GM12878 (cell line): ENCODE results near the gene LRCH3. TPM values are rescaled to one million over a fixed set of nuclear protein-coding genes. Genes with fewer than 3 reads are reported as not detected.
A peak's percentile ranks its signal among the peaks of the same experiment; 100 is the strongest.

Experiments used
- ATAC-seq: fragments of 200-7000 bp; cut with Tn5 transposase; 3 replicates; pipeline ENCODE4 v1.9.1; 2020; ENCODE audit warnings: mild to moderate bottlenecking, moderate library complexity
- BruUV-seq: library from RNA; stranded (reverse); fragments of 400-500 nt; replicated peaks from 2 replicates; lab custom pipeline; 2021; lab: Mats Ljungman, UMichigan
- CTCF ChIA-PET: fragments of 300-600 bp; sonication (Branson Sonifier 250); formaldehyde crosslinking; extraction: SDS; loops from one replicate; lab custom pipeline; 2021; ENCODE audit warnings: inconsistent platforms; lab: Yijun Ruan, JAX
- POLR2A ChIA-PET: fragments of 350-600 bp; formaldehyde crosslinking; extraction: SDS; loops from one replicate; lab custom pipeline; 2021; ENCODE audit warnings: inconsistent platforms; lab: Charles Lee
- RAD21 ChIA-PET: fragments of 300-600 bp; sonication (Branson Sonifier 250); formaldehyde crosslinking; loops from one replicate; lab custom pipeline; 2023; ENCODE audit warnings: antibody characterized with exemption; ENCODE audit not compliant: unreplicated experiment; lab: Charles Lee
- SMC1A ChIA-PET: fragments of 300-600 bp; sonication (Branson Sonifier 250); formaldehyde crosslinking; loops from one replicate; lab custom pipeline; 2023; ENCODE audit not compliant: unreplicated experiment, uncharacterized antibody; lab: Charles Lee
- DNase-seq: peaks from one replicate; pipeline ENCODE4 v3.0.0-alpha.2; 2011; ENCODE audit warnings: low read depth, low spot score
- FAIRE-seq: peaks from 3 replicates; lab custom pipeline; 2011; peaks lifted over from hg19 to GRCh38; lab: Jason Lieb, UNC
- H2AFZ ChIP-seq: 2 replicates; pipeline ENCODE4 v1.6.0; 2011; ENCODE audit warnings: low read depth, low read length, control low read depth; ENCODE audit not compliant: control insufficient read depth
- H3K27ac ChIP-seq: 2 replicates; pipeline ENCODE4 v1.5.1; 2011; ENCODE audit warnings: control low read depth; ENCODE audit not compliant: control insufficient read depth, insufficient read depth
- H3K27me3 ChIP-seq, 2 experiments: replicated peaks in 1 of 2; 2 replicates each; pipeline versions ENCODE4 v1.6.0 to v1.6.1; 2011; ENCODE audit warnings: low read length in 1 of 2; ENCODE audit not compliant: control insufficient read depth in 2 of 2, insufficient read depth in 2 of 2
- H3K36me3 ChIP-seq, 2 experiments: 2 replicates each; pipeline ENCODE4 v1.5.1; 2011; ENCODE audit warnings: low read length in 1 of 2; ENCODE audit not compliant: control insufficient read depth in 2 of 2, insufficient read depth in 2 of 2
- H3K4me1 ChIP-seq: 2 replicates; pipeline ENCODE4 v1.6.1; 2011; ENCODE audit warnings: mild to moderate bottlenecking, low read length, moderate library complexity, mixed read lengths; ENCODE audit not compliant: control insufficient read depth, insufficient read depth
- H3K4me2 ChIP-seq: 2 replicates; pipeline ENCODE4 v1.6.0; 2011; ENCODE audit warnings: control low read depth; ENCODE audit not compliant: control insufficient read depth, insufficient read depth
- H3K4me3 ChIP-seq: fragments of 200-600 bp; sonication (generic); 2 replicates; pipeline ENCODE4 v1.5.1; 2016
- H3K79me2 ChIP-seq: 2 replicates; pipeline ENCODE4 v1.6.0; 2011; ENCODE audit warnings: low read length; ENCODE audit not compliant: control insufficient read depth, insufficient read depth
- H3K9ac ChIP-seq: 2 replicates; pipeline ENCODE4 v1.8.0; 2011; ENCODE audit warnings: low read length, control low read depth, mixed read lengths; ENCODE audit not compliant: control insufficient read depth, insufficient read depth
- H3K9me3 ChIP-seq: replicated peaks from 3 replicates; pipeline ENCODE4 v1.5.1; 2011; ENCODE audit warnings: mild to moderate bottlenecking, low read length; ENCODE audit not compliant: control insufficient read depth, insufficient read depth
- H4K20me1 ChIP-seq: 2 replicates; pipeline ENCODE4 v1.6.0; 2011; ENCODE audit not compliant: control insufficient read depth, insufficient read depth
- KDM1A ChIP-seq: fragments of 200-600 bp; sonication (generic); IDR thresholded peaks from 2 replicates; pipeline ENCODE4 v1.6.1; 2016; ENCODE audit warnings: borderline replicate concordance
- WGBS: methylation state at CpG from one replicate; pipeline ENCODE4 v1.1.6; 2016; ENCODE audit warnings: low lambda C conversion rate; ENCODE audit not compliant: insufficient replicate concordance, insufficient coverage; ENCODE audit errors: missing lambda C conversion rate; 5-methylcytosine and 5-hydroxymethylcytosine counted together
- in situ Hi-C: fragments of 300-500 bp; cut with MboI; formaldehyde crosslinking; loops from 9 replicates; pipeline ENCODE4 v1.14.3; 2018; ENCODE audit warnings: mixed read lengths
- intact Hi-C: fragments of 100-400 bp; cut with micrococcal nuclease; formaldehyde crosslinking; loops from one replicate; pipeline ENCODE4 v1.14.2; 2022; ENCODE audit not compliant: unreplicated experiment
- polyA plus RNA-seq, 11 experiments: library from polyadenylated mRNA; depleted of rRNA in 4 of 11; unstranded in 6 of 11; stranded (reverse) in 5 of 11; fragments of >200 nt; fragmentation: Nextera tagmentation in 4 of 11; fragmentation: Illumina TruSeq in 1 of 11; extraction: Ambion mirVana in 4 of 11; extraction: Trizol in 1 of 11; gene quantifications; 1 replicate in 1 of 11; 2 replicates in 10 of 11; pipeline versions ENCODE4 v1.2.1 to v1.2.3, GENCODE V29; 2011 to 2016; ENCODE audit warnings: inconsistent platforms in 2 of 11, missing spikeins in 2 of 11, low read depth in 1 of 11
- total RNA-seq, 4 experiments: library from RNA; depleted of rRNA in 3 of 4; stranded (reverse); fragments of >200 nt in 3 of 4; fragmentation: Illumina TruSeq in 1 of 4; extraction: Trizol in 1 of 4; gene quantifications; 2 replicates each; pipeline versions ENCODE4 v1.2.1 to v1.2.3, GENCODE V29; 2013 to 2021
- TF ChIP-seq, protein P1 (sequence below), 3 experiments: IDR thresholded peaks in 2 of 3; conservative IDR thresholded peaks in 1 of 3; 2 replicates each; pipeline ENCODE4 v1.5.1; 2011; ENCODE audit warnings: low read depth in 3 of 3, low read length in 3 of 3, mild to moderate bottlenecking in 3 of 3, control low read depth in 2 of 3, moderate library complexity in 2 of 3, inconsistent platforms in 1 of 3, mixed read lengths in 1 of 3; ENCODE audit not compliant: control insufficient read depth in 2 of 3, insufficient read depth in 1 of 3; ENCODE audit errors: extremely low read depth in 1 of 3

The LRCH3 gene
- total and polyA plus RNA-seq, 10 of the 15 experiments (the other 5 are each of a cell fraction or from before 2014, with no cell fraction given) = 3.9 to 136 (median 40.6) TPM

DNA sequence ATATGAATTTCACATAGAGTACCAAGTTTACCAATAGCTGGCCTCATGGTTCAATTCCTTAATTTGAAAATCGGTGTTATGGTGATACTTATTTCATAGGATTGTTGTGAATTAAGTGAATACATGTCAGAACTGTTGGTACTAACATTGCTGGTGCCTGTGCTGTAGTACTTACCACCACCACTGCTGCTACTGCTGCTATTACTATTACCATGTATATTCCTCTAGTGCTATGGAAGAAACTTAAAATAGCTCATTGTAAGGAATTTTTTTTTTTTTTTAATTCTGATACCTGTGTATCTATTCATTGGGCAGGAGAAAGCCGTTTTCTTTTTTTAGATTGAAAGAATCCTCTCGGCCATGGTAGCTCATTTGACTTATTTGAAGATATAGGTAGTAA, 37.8 kb upstream of the LRCH3 start:
- peaks cover 8% of the 10 kb centered on the region for H3K4me1 ChIP-seq
- H3K79me2 ChIP-seq = peaks cover 82% of the 10 kb centered on the region
- ATAC-seq (peak; percentile 29), FAIRE-seq (peak; percentile 7), DNase-seq (no peak)
- H3K27ac ChIP-seq = no peak overlapping the region; the same call in 1 of the 2 replicates
- H3K9ac ChIP-seq = no peak overlapping the region
- 63% methylated on average over 3 of the region's 3 CpGs for WGBS
- no peaks in the 10 kb centered on the region for H3K9me3 ChIP-seq
- in situ Hi-C loops (no loop called here), intact Hi-C loops (loop anchor here (5.0 kb wide), 1 partner anchor 41 kb away; no protein-coding TSS in a partner anchor)
- H3K36me3 ChIP-seq = no peaks in the 10 kb centered on the region; a peak in 2 of 4 replicates
- BruUV-seq = TSS peak; percentile 24
- H3K27me3 ChIP-seq = no peaks in the 10 kb centered on the region
- POLR2A ChIA-PET = interaction anchor here (0.5 to 1.2 kb wide), 9 partner anchors 10 to 44 kb away, joined by 3 to 10 read pairs (median 4); no protein-coding TSS in a partner anchor
- peaks cover 3% of the 10 kb centered on the region for H4K20me1 ChIP-seq
- H3K4me3 ChIP-seq = peak overlapping the region; percentile 63
- H2AFZ ChIP-seq = no peak overlapping the region
- SMC1A ChIA-PET = interaction anchor here (0.6 to 1.9 kb wide), 20 partner anchors 10 to 65 kb away, joined by 3 to 10 read pairs (median 3); no protein-coding TSS in a partner anchor
- TF ChIP-seq KDM1A = no peak
- TF ChIP-seq, protein P1, sequence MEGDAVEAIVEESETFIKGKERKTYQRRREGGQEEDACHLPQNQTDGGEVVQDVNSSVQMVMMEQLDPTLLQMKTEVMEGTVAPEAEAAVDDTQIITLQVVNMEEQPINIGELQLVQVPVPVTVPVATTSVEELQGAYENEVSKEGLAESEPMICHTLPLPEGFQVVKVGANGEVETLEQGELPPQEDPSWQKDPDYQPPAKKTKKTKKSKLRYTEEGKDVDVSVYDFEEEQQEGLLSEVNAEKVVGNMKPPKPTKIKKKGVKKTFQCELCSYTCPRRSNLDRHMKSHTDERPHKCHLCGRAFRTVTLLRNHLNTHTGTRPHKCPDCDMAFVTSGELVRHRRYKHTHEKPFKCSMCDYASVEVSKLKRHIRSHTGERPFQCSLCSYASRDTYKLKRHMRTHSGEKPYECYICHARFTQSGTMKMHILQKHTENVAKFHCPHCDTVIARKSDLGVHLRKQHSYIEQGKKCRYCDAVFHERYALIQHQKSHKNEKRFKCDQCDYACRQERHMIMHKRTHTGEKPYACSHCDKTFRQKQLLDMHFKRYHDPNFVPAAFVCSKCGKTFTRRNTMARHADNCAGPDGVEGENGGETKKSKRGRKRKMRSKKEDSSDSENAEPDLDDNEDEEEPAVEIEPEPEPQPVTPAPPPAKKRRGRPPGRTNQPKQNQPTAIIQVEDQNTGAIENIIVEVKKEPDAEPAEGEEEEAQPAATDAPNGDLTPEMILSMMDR (IDR thresholded peaks at IDR 0.05 in 2 of 3, conservative IDR thresholded peaks at IDR 0.05 in 1 of 3; ENCODE audit: control insufficient read depth in 2 of 3, extremely low read depth in 1 of 3, insufficient read depth in 1 of 3, low read depth in 3 of 3, low read length in 3 of 3) = peak in 2 of 3 experiments; percentile 21 to 30; a peak in 2 of 6 replicates
- CTCF ChIA-PET = interaction anchor here (0.7 to 1.6 kb wide), 9 partner anchors 19 to 139 kb away, joined by 3 to 10 read pairs (median 4); no protein-coding TSS in a partner anchor
- peak overlapping the region; percentile 61 for H3K4me2 ChIP-seq
- RAD21 ChIA-PET = interaction anchor here (0.9 to 1.2 kb wide), 4 partner anchors 17 to 38 kb away, joined by 3 to 5 read pairs (median 4); partner anchors contain the start of genes LRCH3 and RUBCN
